CD4-positive, alpha-beta T cell (primary cell): ENCODE data around the gene ATP8A2. TPM values are rescaled to one million over a fixed set of nuclear protein-coding genes. Genes with fewer than 3 reads are reported as not detected.

Experiments
- ATAC-seq: fragments of 200-7000 bp; cut with Tn5 transposase; one replicate; pipeline ENCODE4 v1.10.0; 2022; ENCODE audit warnings: mild to moderate bottlenecking; ENCODE audit not compliant: poor library complexity
- CTCF ChIA-PET: fragments of 350-600 bp; sonication (Branson Sonifier 250); formaldehyde crosslinking; loops from one replicate; lab custom pipeline; 2021; ENCODE audit warnings: antibody characterized with exemption, inconsistent platforms; lab: Charles Lee
- POLR2A ChIA-PET: fragments of 350-600 bp; sonication (Branson Sonifier 250); formaldehyde crosslinking; loops from one replicate; lab custom pipeline; 2021; ENCODE audit warnings: antibody characterized with exemption, inconsistent platforms; lab: Charles Lee
- DNase-seq, 14 experiments: peaks; one replicate each; pipeline ENCODE4 v3.0.0-alpha.2; 2013 to 2020; ENCODE audit warnings: mixed read lengths in 2 of 14
- H3K27ac ChIP-seq, 2 donors: one replicate each; pipeline versions ENCODE4 v1.5.1 to v1.7.0; 2013; ENCODE audit warnings: low read length in 2 of 2, low read depth in 1 of 2, mild to moderate bottlenecking in 1 of 2
- H3K27me3 ChIP-seq, 2 experiments: 1 replicate in 1 of 2; 2 replicates in 1 of 2; pipeline versions ENCODE4 v1.6.1 to v1.7.0; 2013; ENCODE audit warnings: low read length in 2 of 2, control low read depth in 1 of 2, mild to moderate bottlenecking in 1 of 2, moderate library complexity in 1 of 2; ENCODE audit not compliant: insufficient read depth in 2 of 2, control insufficient read depth in 1 of 2
- H3K36me3 ChIP-seq: one replicate; pipeline ENCODE4 v1.6.1; 2013; ENCODE audit warnings: low read length, control low read depth; ENCODE audit not compliant: insufficient read depth
- H3K4me1 ChIP-seq: one replicate; pipeline ENCODE4 v1.6.1; 2013; ENCODE audit warnings: low read length, control low read depth; ENCODE audit not compliant: insufficient read depth
- H3K4me3 ChIP-seq: one replicate; pipeline ENCODE4 v1.5.1; 2013; ENCODE audit warnings: mild to moderate bottlenecking, low read length, moderate library complexity
- H3K9me3 ChIP-seq, 2 experiments: 1 replicate in 1 of 2; 2 replicates in 1 of 2; pipeline versions ENCODE4 v1.6.1 to v1.7.0; 2013; ENCODE audit warnings: low read length in 2 of 2, mild to moderate bottlenecking in 2 of 2, control low read depth in 1 of 2, moderate library complexity in 1 of 2; ENCODE audit not compliant: control insufficient read depth in 1 of 2, insufficient read depth in 1 of 2
- H3K27ac Mint-ChIP-seq: one replicate; pipeline ENCODE4 v1.8.0; 2020; ENCODE audit warnings: mixed read lengths
- H3K27me3 Mint-ChIP-seq: one replicate; pipeline ENCODE4 v1.8.0; 2021; ENCODE audit warnings: mixed read lengths
- H3K36me3 Mint-ChIP-seq: one replicate; pipeline ENCODE4 v1.8.0; 2021; ENCODE audit warnings: low read depth, mixed read lengths
- H3K4me1 Mint-ChIP-seq: one replicate; pipeline ENCODE4 v1.8.0; 2021; ENCODE audit warnings: low read depth, mixed read lengths
- H3K4me3 Mint-ChIP-seq: one replicate; pipeline ENCODE4 v1.8.0; 2020; ENCODE audit warnings: mild to moderate bottlenecking, mixed read lengths
- H3K9me3 Mint-ChIP-seq: one replicate; pipeline ENCODE4 v1.8.0; 2020; ENCODE audit warnings: mixed read lengths
- CTCF ChIP-seq: fragments of 200-600 bp; IDR thresholded peaks from one replicate; pipeline ENCODE4 v1.8.0; 2022; ENCODE audit warnings: antibody characterized with exemption, mild to moderate bottlenecking
- intact Hi-C, 2 experiments: fragments of 100-400 bp; cut with DNase I in 1 of 2; cut with micrococcal nuclease in 1 of 2; formaldehyde crosslinking; loops; one replicate each; pipeline versions ENCODE4 v1.15.1 to v1.9.0; 2023 to 2025; cut with DNase I, micrococcal nuclease
- total RNA-seq, 174 experiments: library from RNA in 2 of 174; stranded (reverse) in 2 of 174; gene quantifications; one replicate each; pipeline ENCODE4 v1.2.3 and lab custom pipeline; 2021 to 2026

Gene ATP8A2
- total RNA-seq, 2 experiments from 2014 or later, result 0.22 to 0.36 TPM

- no peaks in the 10 kb centered on the region for H3K4me1 ChIP-seq
- no peak overlapping the region for H3K4me3 ChIP-seq
- intact Hi-C loops, result no loop called here
- no peak for DNase-seq
- TF ChIP-seq CTCF, result no peak
- peaks cover 3% of the 10 kb centered on the region for H3K9me3 Mint-ChIP-seq
- no peaks in the 10 kb centered on the region for H3K4me1 Mint-ChIP-seq
- ChIA-PET POLR2A (no interaction called here), CTCF (no interaction called here)
- H3K27ac Mint-ChIP-seq, result no peak overlapping the region
- peaks cover 21% of the 10 kb centered on the region for H3K27me3 Mint-ChIP-seq
- H3K27ac ChIP-seq, result no peak overlapping the region
- H3K36me3 Mint-ChIP-seq, result no peaks in the 10 kb centered on the region
- peaks cover 0 to 6% of the 10 kb centered on the region in 2 experiments for H3K9me3 ChIP-seq
- no peaks in the 10 kb centered on the region for H3K36me3 ChIP-seq
- no peak overlapping the region for H3K4me3 Mint-ChIP-seq
- ATAC-seq, result no peak
- peaks cover 0 to 3% of the 10 kb centered on the region in 2 experiments for H3K27me3 ChIP-seq
Measured at GRCh38 chr13:25674371-25674770, 302.6 kb downstream of the ATP8A2 start.

- Histone ChIP-seq H3K9me3 (no peaks in the 10 kb centered on the region), H3K27ac (no peak overlapping the region), H3K4me3 (no peak overlapping the region), H3K27me3 (peaks cover 0 to 3% of the 10 kb centered on the region in 2 experiments), H3K36me3 (no peaks in the 10 kb centered on the region), H3K4me1 (no peaks in the 10 kb centered on the region)
- no peak for DNase-seq
- Mint-ChIP-seq H3K4me1 (no peaks in the 10 kb centered on the region), H3K27me3 (peaks cover 21% of the 10 kb centered on the region), H3K36me3 (no peaks in the 10 kb centered on the region), H3K4me3 (no peak overlapping the region), H3K27ac (no peak overlapping the region), H3K9me3 (no peaks in the 10 kb centered on the region)
- ChIA-PET CTCF (no interaction called here), POLR2A (no interaction called here)
- no peak for TF ChIP-seq CTCF
- ATAC-seq, result no peak
- intact Hi-C loops, result loop anchor here in 1 of 2 experiments (5.0 kb wide), 1 partner anchor 387 kb away; no protein-coding TSS in a partner anchor
Measured at GRCh38 chr13:25675060-25675459, 303.3 kb downstream of the ATP8A2 start.

- Mint-ChIP-seq H3K4me3 (no peak overlapping the region), H3K9me3 (no peaks in the 10 kb centered on the region), H3K36me3 (no peaks in the 10 kb centered on the region), H3K4me1 (no peaks in the 10 kb centered on the region), H3K27ac (no peak overlapping the region), H3K27me3 (peaks cover 16% of the 10 kb centered on the region)
- ATAC-seq (no peak), DNase-seq (no peak)
- TF ChIP-seq CTCF, result no peak
- Histone ChIP-seq H3K36me3 (no peaks in the 10 kb centered on the region), H3K27ac (no peak overlapping the region), H3K27me3 (peaks cover 0 to 3% of the 10 kb centered on the region in 2 experiments), H3K9me3 (no peaks in the 10 kb centered on the region), H3K4me1 (no peaks in the 10 kb centered on the region), H3K4me3 (no peak overlapping the region)
- ChIA-PET CTCF (no interaction called here), POLR2A (no interaction called here)
- intact Hi-C loops, result loop anchor here (2.0 to 5.0 kb wide), 2 partner anchors 384 to 385 kb away; no protein-coding TSS in a partner anchor
Measured at GRCh38 chr13:25677956-25678355, 306.2 kb downstream of the ATP8A2 start.
